Ovary (tissue), 3 donors: ENCODE measurements around the gene FOXE1.

Experiments
- POLR2A ChIP-seq: fragments of 450-650 bp; IDR thresholded peaks from one replicate; pipeline ENCODE4 v1.6.1; 2017; ENCODE audit warnings: antibody characterized with exemption, mild to moderate bottlenecking, moderate library complexity
- TF ChIP-seq, protein P1 (sequence below), 3 donors: fragments of 450-650 bp in 2 of 3; fragments of 200-600 bp in 1 of 3; IDR thresholded peaks; one replicate each; pipeline versions ENCODE4 v1.5.1 to v1.8.0; 2016 to 2022; ENCODE audit warnings: antibody characterized with exemption in 3 of 3, mild to moderate bottlenecking in 1 of 3
- donor health status: DM: no; HTN: no; CAD: no.

DNA sequence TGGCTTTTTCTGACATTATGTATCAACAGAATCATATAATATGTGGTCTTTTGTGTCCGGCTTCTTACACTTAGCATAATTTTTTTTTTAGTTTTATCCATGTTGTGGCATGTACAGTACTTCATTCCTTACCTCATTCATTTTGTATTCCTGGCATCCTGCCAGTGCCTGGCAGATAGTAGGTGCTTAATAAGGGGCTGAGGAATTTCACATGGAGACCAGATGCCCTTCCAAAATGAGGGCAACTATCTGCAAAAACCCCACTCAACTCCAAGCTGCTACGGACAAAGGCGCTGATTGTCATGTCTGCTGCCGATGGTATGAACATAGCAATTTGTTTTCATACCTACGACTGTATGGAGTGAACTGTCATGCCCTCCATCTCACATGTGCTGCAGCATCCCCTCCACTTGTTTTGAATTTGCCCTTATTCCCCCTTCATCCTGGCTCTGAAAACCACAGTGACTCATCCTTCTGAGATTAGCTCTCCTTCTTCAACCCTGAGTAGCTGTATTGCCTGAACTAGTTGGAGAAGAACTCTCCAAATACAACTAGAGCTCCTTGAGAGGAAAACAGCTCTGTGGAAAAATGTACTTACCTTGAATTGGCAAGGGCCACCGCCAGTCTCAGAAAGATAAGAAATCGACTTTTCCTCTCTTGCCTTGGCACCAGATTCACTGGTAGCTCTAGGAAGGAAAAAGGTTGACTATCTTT, 41.3 kb upstream of the FOXE1 start:
- TF ChIP-seq POLR2A: no peak
- TF ChIP-seq, protein P1, sequence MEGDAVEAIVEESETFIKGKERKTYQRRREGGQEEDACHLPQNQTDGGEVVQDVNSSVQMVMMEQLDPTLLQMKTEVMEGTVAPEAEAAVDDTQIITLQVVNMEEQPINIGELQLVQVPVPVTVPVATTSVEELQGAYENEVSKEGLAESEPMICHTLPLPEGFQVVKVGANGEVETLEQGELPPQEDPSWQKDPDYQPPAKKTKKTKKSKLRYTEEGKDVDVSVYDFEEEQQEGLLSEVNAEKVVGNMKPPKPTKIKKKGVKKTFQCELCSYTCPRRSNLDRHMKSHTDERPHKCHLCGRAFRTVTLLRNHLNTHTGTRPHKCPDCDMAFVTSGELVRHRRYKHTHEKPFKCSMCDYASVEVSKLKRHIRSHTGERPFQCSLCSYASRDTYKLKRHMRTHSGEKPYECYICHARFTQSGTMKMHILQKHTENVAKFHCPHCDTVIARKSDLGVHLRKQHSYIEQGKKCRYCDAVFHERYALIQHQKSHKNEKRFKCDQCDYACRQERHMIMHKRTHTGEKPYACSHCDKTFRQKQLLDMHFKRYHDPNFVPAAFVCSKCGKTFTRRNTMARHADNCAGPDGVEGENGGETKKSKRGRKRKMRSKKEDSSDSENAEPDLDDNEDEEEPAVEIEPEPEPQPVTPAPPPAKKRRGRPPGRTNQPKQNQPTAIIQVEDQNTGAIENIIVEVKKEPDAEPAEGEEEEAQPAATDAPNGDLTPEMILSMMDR (IDR thresholded peaks at IDR 0.05): no peak
